SU-DHL-6 (cell line): ENCODE measurements around the gene DPH7.

Experiments
- H2AFZ ChIP-seq: fragments of 200-600 bp; sonication (generic); 2 replicates; pipeline ENCODE4 v1.6.1; 2014; ENCODE audit warnings: low read depth, mild to moderate bottlenecking, moderate library complexity, mixed read lengths, antibody characterized with exemption, low read length; ENCODE audit not compliant: severe bottlenecking
- H3F3A ChIP-seq: fragments of 200-600 bp; shearing (Covaris generic); 2 replicates; pipeline ENCODE4 v1.6.0; 2016; ENCODE audit warnings: antibody characterized with exemption, mild to moderate bottlenecking; ENCODE audit not compliant: insufficient read depth
- H3K27ac ChIP-seq: fragments of 200-600 bp; sonication (generic); 2 replicates; pipeline ENCODE4 v1.5.1; 2016; ENCODE audit warnings: low read depth, mild to moderate bottlenecking, low read length, moderate library complexity, mixed read lengths
- H3K27me3 ChIP-seq: fragments of 200-600 bp; sonication (generic), shearing (Covaris generic); 2 replicates; pipeline ENCODE4 v1.6.0; 2014; ENCODE audit warnings: mild to moderate bottlenecking, low read length
- H3K36me3 ChIP-seq: fragments of 200-600 bp; sonication (generic); 2 replicates; pipeline ENCODE4 v1.6.1; 2014; ENCODE audit warnings: mild to moderate bottlenecking, low read length, mixed read lengths
- H3K4me2 ChIP-seq: fragments of 300-600, 200-600 bp; shearing (Covaris generic), sonication (generic); 2 replicates; pipeline ENCODE4 v1.6.0; 2014; ENCODE audit warnings: low read length, low read depth, mild to moderate bottlenecking; ENCODE audit not compliant: poor library complexity, severe bottlenecking
- H3K4me3 ChIP-seq: fragments of 200-600 bp; sonication (generic); 2 replicates; pipeline ENCODE4 v1.5.1; 2014; ENCODE audit warnings: antibody characterized with exemption, low read length, mild to moderate bottlenecking, mixed read lengths; ENCODE audit not compliant: insufficient read depth, poor library complexity, severe bottlenecking
- H3K79me2 ChIP-seq: fragments of 200-600 bp; sonication (generic); 2 replicates; pipeline ENCODE4 v1.6.1; 2014; ENCODE audit warnings: mild to moderate bottlenecking, low read length, moderate library complexity; ENCODE audit not compliant: insufficient read depth
- H3K9ac ChIP-seq: fragments of 200-600 bp; sonication (generic); 2 replicates; pipeline ENCODE4 v1.7.0; 2014; ENCODE audit warnings: mild to moderate bottlenecking, low read length
- H3K9me2 ChIP-seq: fragments of 200-600 bp; sonication (generic); replicated peaks from 2 replicates; pipeline ENCODE4 v1.6.1; 2014; ENCODE audit warnings: low read length; ENCODE audit not compliant: insufficient read depth
- H3K9me3 ChIP-seq: fragments of 200-600 bp; sonication (generic); 2 replicates; pipeline ENCODE4 v1.6.1; 2014; ENCODE audit warnings: low read length, mixed read lengths; ENCODE audit not compliant: insufficient read depth
- H4K20me1 ChIP-seq: fragments of 200-600 bp; sonication (generic); 2 replicates; pipeline ENCODE4 v1.6.1; 2014; ENCODE audit warnings: low read depth, mild to moderate bottlenecking, antibody characterized with exemption, low read length, moderate library complexity, mixed read lengths
- CTCF ChIP-seq: fragments of 200-600 bp; sonication (generic); IDR thresholded peaks from one replicate; pipeline ENCODE4 v1.5.1; 2017; ENCODE audit warnings: antibody characterized with exemption, mild to moderate bottlenecking, low read length, moderate library complexity; ENCODE audit not compliant: insufficient read depth, poor library complexity, severe bottlenecking
- EZH2phosphoT487 ChIP-seq: fragments of 200-600 bp; sonication (generic), shearing (Covaris generic); conservative IDR thresholded peaks from 2 replicates; pipeline ENCODE4 v1.6.1; 2018; ENCODE audit warnings: mild to moderate bottlenecking, antibody characterized with exemption, low read length, moderate library complexity, mixed read lengths

The DPH7 gene

GRCh38 chr9:137612741-137613142 is 34.0 kb upstream of the DPH7 start:
- no peak overlapping the region for H3K27ac ChIP-seq
- TF ChIP-seq EZH2phosphoT487, result no peak
- TF ChIP-seq CTCF, result no peak
- no peak overlapping the region for H3K4me2 ChIP-seq
- no peaks in the 10 kb centered on the region for H3K36me3 ChIP-seq
- no peak overlapping the region for H2AFZ ChIP-seq
- no peaks in the 10 kb centered on the region for H3K9me3 ChIP-seq
- no peak overlapping the region for H3K4me3 ChIP-seq
- no peaks in the 10 kb centered on the region for H4K20me1 ChIP-seq
- no peaks in the 10 kb centered on the region for H3F3A ChIP-seq
- H3K9me2 ChIP-seq, result no peaks in the 10 kb centered on the region
- no peaks in the 10 kb centered on the region for H3K27me3 ChIP-seq
- H3K79me2 ChIP-seq, result peaks cover 6% of the 10 kb centered on the region
- H3K9ac ChIP-seq, result no peak overlapping the region

- Histone ChIP-seq H3K27ac (no peak overlapping the region), H4K20me1 (no peaks in the 10 kb centered on the region), H3K79me2 (no peaks in the 10 kb centered on the region), H3K9me3 (no peaks in the 10 kb centered on the region), H2AFZ (no peak overlapping the region), H3F3A (no peaks in the 10 kb centered on the region), H3K36me3 (no peaks in the 10 kb centered on the region), H3K4me2 (no peak overlapping the region), H3K9ac (no peak overlapping the region), H3K9me2 (no peaks in the 10 kb centered on the region), H3K4me3 (no peak overlapping the region), H3K27me3 (no peaks in the 10 kb centered on the region)
- no peak for TF ChIP-seq EZH2phosphoT487
These were observed 33.2 kb upstream of the DPH7 start for GRCh38 chr9:137611623-137612609.

GRCh38 chr9:137610944-137611343 is 32.2 kb upstream of the DPH7 start:
- no peak overlapping the region for H3K4me3 ChIP-seq

More at GRCh38 chr9:137610944-137611343, 32.2 kb upstream of the DPH7 start:
- TF ChIP-seq EZH2phosphoT487, result no peak
- TF ChIP-seq CTCF, result no peak
- no peaks in the 10 kb centered on the region for H3K36me3 ChIP-seq
- H3K9me3 ChIP-seq, result no peaks in the 10 kb centered on the region
- H3K79me2 ChIP-seq, result no peaks in the 10 kb centered on the region
- H2AFZ ChIP-seq, result no peak overlapping the region
- H3K27ac ChIP-seq, result no peak overlapping the region
- no peaks in the 10 kb centered on the region for H3K9me2 ChIP-seq
- no peaks in the 10 kb centered on the region for H4K20me1 ChIP-seq
- no peaks in the 10 kb centered on the region for H3K27me3 ChIP-seq
- H3K9ac ChIP-seq, result no peak overlapping the region
- H3F3A ChIP-seq, result no peaks in the 10 kb centered on the region
- no peak overlapping the region for H3K4me2 ChIP-seq
